ENCODE results near the gene SOS2.

DNA sequence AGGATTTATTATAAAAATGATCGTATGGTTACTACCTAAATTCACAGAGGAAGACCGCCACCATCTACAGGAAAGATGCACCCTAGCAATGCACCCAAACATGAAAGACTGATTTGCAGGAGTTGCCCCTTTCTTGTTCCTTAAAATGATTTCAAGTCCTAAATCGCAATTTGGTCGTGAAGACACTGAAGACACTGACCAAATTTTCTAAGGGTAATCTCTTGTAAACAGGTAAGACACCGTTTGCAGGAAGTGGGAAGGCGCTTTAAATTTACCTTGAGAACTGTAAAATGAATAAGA, 1.0 kb downstream of the SOS2 start:
- TF ChIP-seq, protein P1, sequence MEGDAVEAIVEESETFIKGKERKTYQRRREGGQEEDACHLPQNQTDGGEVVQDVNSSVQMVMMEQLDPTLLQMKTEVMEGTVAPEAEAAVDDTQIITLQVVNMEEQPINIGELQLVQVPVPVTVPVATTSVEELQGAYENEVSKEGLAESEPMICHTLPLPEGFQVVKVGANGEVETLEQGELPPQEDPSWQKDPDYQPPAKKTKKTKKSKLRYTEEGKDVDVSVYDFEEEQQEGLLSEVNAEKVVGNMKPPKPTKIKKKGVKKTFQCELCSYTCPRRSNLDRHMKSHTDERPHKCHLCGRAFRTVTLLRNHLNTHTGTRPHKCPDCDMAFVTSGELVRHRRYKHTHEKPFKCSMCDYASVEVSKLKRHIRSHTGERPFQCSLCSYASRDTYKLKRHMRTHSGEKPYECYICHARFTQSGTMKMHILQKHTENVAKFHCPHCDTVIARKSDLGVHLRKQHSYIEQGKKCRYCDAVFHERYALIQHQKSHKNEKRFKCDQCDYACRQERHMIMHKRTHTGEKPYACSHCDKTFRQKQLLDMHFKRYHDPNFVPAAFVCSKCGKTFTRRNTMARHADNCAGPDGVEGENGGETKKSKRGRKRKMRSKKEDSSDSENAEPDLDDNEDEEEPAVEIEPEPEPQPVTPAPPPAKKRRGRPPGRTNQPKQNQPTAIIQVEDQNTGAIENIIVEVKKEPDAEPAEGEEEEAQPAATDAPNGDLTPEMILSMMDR (IDR thresholded peaks at IDR 0.05; ENCODE audit: low read depth, low read length, poor library complexity, severe bottlenecking): no peak
- no peak for TF ChIP-seq EZH2phosphoT487 (IDR thresholded peaks at IDR 0.05; ENCODE audit: borderline replicate concordance, low read length)
